Measurements from ENCODE around the gene ANKRD39. TPM values are rescaled to one million over a fixed set of nuclear protein-coding genes. Genes with fewer than 3 reads are reported as not detected.
A peak's percentile ranks its signal among the peaks of the same experiment; 100 is the strongest.
"Not testable (repeated sequence)": the region's sequence is repeated elsewhere in the genome, so short reads cannot be mapped to it uniquely, and the experiment has no call there.

ANKRD39 gene
- total RNA-seq, 1 experiment from 2014 or later = 21.5 TPM

DNA sequence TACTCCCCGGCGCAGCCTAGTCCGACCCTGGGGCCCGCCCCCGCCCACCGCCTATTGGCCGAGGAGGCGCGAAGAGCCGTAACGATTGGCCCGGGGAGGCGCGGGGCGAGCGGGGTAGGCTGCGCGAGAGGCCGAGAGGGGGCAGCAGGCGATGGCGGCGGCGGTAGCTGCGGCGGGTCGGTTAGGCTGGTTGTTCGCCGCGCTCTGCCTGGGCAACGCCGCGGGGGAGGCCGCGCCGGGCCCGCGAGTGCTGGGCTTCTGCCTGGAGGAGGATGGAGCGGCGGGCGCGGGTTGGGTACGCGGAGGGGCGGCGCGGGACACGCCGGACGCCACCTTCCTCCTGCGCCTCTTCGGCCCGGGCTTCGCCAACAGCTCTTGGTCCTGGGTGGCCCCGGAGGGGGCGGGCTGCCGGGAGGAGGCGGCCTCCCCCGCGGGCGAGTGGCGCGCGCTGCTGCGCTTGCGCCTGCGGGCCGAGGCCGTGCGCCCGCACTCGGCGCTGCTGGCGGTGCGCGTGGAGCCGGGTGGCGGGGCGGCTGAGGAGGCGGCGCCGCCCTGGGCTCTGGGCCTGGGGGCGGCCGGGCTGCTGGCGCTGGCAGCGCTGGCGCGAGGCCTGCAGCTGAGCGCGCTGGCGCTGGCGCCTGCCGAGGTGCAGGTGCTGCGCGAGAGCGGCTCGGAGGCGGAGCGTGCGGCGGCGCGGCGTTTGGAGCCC lies 41.5 kb downstream of the ANKRD39 start, which contains the start of gene CNNM3:
TSS of gene CNNM3 (plus strand) at position 142 of the 709 bp plus-strand sequence. CDS start at position 152, 10 bp downstream.
- Histone ChIP-seq H3K27ac (peak within 1 kb of the TSS; percentile 56), H3K36me3 (peaks cover 20% of the 10 kb centered on the region), H3K4me3 (peak within 1 kb of the TSS; percentile 99)

DNA sequence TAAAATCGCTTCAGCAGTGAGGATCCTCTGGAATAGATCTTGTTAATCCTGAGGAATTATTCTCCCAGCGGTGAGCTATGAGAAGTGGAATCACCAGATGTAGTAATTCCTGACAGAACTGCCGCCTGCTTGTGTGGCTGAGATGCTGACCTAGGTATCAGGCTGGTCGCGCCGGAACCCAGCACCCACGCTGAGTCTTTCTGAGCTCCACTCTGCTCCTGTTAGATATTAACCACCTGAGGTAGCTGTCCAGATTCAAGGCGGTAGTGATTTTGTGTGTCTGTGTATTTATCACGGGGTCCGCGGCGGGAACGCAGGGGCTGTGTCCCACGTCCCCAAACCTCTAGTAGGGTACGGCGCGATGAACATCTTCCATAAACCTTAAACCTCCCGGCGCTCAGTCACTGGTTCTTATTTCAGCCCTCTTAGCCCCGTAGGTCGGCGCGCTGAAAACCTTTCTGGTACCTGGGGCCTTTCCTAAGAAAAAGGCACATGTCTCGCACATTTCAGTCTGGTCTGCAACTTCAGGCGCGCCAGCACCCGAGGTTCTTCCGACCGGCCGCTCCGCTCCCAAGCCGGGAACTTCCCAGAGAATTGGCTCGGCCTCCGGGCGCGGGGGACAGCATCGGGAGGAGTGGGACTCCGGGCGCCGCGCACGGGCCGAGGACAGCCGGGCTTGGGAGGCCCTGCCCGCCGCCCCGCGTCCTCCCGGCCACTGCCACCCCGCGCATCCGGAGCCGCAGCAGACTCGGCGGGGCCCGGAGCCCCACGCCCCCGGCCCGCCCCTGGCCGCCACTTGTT lies 42.3 kb downstream of the ANKRD39 start:
- peaks cover 20% of the 10 kb centered on the region for H3K36me3 ChIP-seq
- peaks cover 21% of the 10 kb centered on the region for H3K4me1 ChIP-seq (replicated peaks)
- H3K9me3 ChIP-seq (replicated peaks) = 0 out of 2 replicates have a peak, but pooled peaks cover 3% of the 10 kb centered on the region
- peak in 1 of 2 experiments; percentile 53 for DNase-seq (ENCODE audit: low read depth in 1 of 2, low spot score in 2 of 2)
- H3K4me3 ChIP-seq = peak overlapping the region; percentile 99
- no peak overlapping the region for H3K27ac ChIP-seq
- no peaks in the 10 kb centered on the region for H3K27me3 ChIP-seq (replicated peaks)

More for the DNA sequence above, 41.5 kb downstream of the ANKRD39 start, which contains the start of gene CNNM3:
- Histone ChIP-seq H3K9me3 (replicated peaks) (0 out of 2 replicates have a peak, but pooled peaks cover 3% of the 10 kb centered on the region), H3K4me1 (replicated peaks) (peaks cover 21% of the 10 kb centered on the region), H3K27me3 (replicated peaks) (no peaks in the 10 kb centered on the region)
- peak; percentile 95 to 96 for DNase-seq (ENCODE audit: low read depth in 1 of 2, low spot score in 2 of 2)

DNA sequence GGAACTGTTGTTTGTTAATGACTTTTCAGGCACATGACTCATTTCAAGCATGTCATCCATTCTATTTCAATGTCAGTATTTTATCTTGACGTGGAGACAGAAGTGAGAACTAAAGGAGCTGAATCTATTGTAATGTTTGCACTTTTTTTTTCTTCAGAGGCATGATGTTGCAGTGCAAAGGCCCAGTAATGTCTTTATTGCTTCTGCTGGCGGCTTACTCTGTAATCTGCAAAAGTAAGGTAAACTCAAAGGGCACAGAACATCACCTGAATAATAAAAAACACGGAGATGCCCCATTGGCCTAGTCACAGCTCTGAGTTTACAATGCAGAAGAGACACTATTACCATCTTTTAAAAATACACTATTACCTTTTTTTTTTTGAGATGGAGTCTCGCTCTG lies 44.2 kb downstream of the ANKRD39 start:
- H3K9me3 ChIP-seq (replicated peaks) = 0 out of 2 replicates have a peak, but pooled peaks cover 3% of the 10 kb centered on the region
- peaks cover 21% of the 10 kb centered on the region for H3K4me1 ChIP-seq (replicated peaks)
- DNase-seq (ENCODE audit: low read depth in 1 of 2, low spot score in 2 of 2) = no peak
- H3K4me3 ChIP-seq = no peak overlapping the region
- H3K36me3 ChIP-seq = peaks cover 15% of the 10 kb centered on the region
- no peaks in the 10 kb centered on the region for H3K27me3 ChIP-seq (replicated peaks)
- H3K27ac ChIP-seq = no peak overlapping the region

DNA sequence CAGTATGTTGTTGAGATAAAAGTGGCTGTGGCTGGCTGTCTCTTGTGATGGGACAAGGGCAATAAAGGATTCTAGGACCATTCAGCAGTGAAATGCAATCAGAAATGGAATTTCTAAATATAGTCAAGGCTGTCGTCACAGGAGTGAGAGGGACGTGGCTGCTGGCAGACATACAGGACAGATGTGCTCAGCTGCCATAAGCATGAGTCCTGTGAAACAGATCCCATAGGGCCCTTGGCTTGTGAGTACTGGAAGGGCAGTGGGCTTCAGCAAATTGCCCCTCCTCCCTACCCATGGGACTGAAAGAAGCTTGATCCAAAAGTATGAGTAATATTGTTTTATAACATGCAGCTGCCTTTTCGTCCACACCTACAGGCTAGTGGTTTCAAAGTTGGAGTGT lies 45.9 kb downstream of the ANKRD39 start:
- H3K9me3 ChIP-seq (replicated peaks) = 0 out of 2 replicates have a peak, but pooled peaks cover 1% of the 10 kb centered on the region
- no peaks in the 10 kb centered on the region for H3K27me3 ChIP-seq (replicated peaks)
- no peak overlapping the region for H3K4me3 ChIP-seq
- H3K36me3 ChIP-seq = peaks cover 5% of the 10 kb centered on the region; the same call in 1 of the 2 replicates
- peaks cover 11% of the 10 kb centered on the region for H3K4me1 ChIP-seq (replicated peaks)
- no peak overlapping the region for H3K27ac ChIP-seq
- DNase-seq (ENCODE audit: low read depth in 1 of 2, low spot score in 2 of 2) = no peak

DNA sequence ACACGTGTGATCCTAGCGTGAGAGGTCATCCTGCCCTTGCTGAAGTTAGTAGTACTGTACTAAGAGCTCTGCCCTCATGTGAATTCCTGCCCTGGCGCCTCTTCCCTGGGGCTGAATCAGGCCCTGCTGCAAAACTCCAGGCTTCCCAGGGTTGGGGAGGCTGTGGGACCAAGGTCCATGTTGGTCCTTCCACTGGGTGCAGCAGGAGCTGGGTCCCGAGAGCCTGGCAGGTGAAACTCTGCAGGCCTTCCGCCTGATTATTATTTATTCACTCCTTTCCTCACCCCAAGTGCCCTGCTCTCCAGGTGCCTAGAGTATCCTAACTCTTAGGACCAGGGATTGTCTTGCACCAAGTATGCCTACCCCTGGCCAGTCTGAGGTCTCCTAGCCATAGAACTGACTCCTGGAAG lies 47.0 kb downstream of the ANKRD39 start:
- H3K4me3 ChIP-seq = no peak overlapping the region
- no peak for DNase-seq (ENCODE audit: low read depth in 1 of 2, low spot score in 2 of 2)
- no peaks in the 10 kb centered on the region for H3K27me3 ChIP-seq (replicated peaks)
- H3K27ac ChIP-seq = no peak overlapping the region
- H3K4me1 ChIP-seq (replicated peaks) = peaks cover 7% of the 10 kb centered on the region
- no peaks in the 10 kb centered on the region for H3K36me3 ChIP-seq
- no peaks in the 10 kb centered on the region for H3K9me3 ChIP-seq (replicated peaks)

DNA sequence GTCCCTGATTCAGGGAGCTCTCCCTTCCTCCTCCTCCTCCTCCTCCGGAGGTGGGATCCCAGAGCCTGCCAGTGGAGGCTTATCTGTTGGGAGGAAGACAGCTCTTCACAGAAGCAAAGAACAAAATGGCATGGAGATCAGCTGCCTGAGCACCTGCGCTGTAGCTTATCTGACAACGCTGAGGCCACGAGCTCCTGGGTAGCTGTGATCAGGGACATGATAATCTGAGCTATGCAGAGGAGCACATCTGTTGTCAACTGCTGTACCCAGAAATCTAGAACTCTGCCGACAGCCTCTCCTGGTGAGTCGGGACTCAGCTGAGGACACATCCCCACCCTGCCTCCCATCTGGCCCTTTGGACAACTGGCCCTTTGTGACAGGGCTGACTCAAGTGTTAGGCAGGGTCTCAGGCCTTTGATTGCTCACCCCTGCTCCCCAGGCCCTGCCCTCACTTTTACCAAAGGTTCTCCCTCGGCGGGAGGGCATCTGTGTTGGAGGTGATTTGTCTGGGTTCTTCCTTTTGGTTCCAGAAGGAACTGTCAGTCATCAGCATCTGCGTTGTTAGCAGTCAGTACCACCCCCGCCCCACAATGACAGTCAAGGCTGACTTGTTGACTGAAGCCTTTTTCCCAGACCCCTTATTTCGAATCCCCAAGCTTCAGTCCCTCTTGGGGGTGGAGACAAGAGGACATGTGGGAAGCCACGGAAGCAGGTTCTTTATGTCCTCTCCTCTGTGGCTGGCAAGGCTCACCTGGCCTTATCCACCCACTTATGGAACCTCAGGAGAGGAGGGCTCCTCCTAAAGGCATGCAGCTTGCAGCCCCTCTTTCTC lies 47.6 kb downstream of the ANKRD39 start:
- H3K4me3 ChIP-seq = no peak overlapping the region
- DNase-seq (ENCODE audit: low read depth in 1 of 2, low spot score in 2 of 2) = no peak
- no peaks in the 10 kb centered on the region for H3K27me3 ChIP-seq (replicated peaks)
- H3K36me3 ChIP-seq = no peaks in the 10 kb centered on the region
- no peaks in the 10 kb centered on the region for H3K9me3 ChIP-seq (replicated peaks)
- H3K4me1 ChIP-seq (replicated peaks) = peaks cover 2% of the 10 kb centered on the region
- H3K27ac ChIP-seq = no peak overlapping the region

DNA sequence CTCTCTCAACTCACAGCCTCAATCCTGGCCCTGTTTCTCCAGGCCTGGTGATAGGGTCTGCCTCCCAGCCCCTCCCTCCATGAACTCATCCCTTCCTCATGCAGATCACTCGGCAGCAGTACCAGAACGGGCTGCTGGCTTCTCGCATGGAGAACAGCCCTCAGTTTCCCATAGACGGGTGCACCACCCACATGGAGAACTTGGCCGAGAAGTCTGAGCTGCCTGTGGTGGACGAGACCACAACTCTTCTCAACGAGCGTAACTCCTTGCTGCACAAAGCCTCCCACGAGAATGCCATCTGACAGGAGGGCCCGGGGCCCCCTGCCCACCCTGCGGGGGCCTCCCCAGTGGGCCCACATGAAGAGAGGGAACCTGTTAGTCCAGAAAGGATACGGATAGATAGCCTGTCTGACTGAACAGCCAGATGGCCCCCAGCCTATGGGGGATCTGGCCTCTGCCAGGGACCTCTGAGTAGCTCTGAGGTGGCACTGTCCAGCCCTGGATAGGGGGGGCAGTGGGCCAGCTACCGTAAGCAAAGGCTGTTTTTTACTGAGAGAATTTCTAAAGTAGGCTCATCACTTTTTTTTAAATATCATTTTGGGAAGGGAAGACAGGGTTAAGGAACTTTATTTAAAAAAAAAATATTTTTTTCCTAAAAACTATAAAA lies 48.5 kb downstream of the ANKRD39 start:
- DNase-seq (ENCODE audit: low read depth in 1 of 2, low spot score in 2 of 2) = no peak
- Histone ChIP-seq H3K27ac (no peak overlapping the region), H3K9me3 (replicated peaks) (no peaks in the 10 kb centered on the region), H3K36me3 (no peaks in the 10 kb centered on the region), H3K4me3 (no peak overlapping the region), H3K4me1 (replicated peaks) (no peaks in the 10 kb centered on the region), H3K27me3 (replicated peaks) (no peaks in the 10 kb centered on the region)

DNA sequence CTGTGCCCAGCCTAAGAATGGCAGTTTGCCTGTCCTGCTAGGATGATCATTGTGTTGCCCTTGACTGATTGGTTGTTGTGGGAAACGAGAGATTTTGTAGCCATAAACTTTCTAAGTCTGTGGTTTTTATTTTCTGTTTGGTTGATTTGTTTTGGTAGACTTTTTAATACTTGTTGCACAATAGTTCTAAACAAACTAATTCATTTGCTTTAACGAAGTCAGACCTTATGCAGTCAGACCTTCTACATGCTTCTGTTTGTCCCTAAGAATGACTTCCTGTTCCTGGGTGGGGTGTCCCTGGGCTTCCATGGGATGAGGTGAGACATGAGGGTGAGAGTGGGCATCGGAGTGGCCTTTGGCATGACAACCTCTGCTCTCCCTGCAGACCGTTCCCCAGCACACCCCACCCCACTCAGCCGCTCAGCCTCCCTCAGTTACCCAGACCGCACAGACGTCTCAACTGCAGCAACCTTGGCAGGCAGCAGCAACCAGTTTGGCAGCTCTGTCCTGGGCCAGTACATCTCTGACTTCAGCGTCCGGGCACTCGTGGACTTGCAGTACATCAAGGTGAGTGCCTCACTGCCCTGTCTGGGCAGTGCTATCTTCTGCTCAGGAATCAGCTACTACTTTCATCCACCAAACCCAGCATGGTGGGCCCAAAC lies 49.5 kb downstream of the ANKRD39 start:
- no peak overlapping the region for H3K4me3 ChIP-seq
- no peaks in the 10 kb centered on the region for H3K9me3 ChIP-seq (replicated peaks)
- H3K36me3 ChIP-seq = no peaks in the 10 kb centered on the region
- DNase-seq (ENCODE audit: low read depth in 1 of 2, low spot score in 2 of 2) = no peak
- no peaks in the 10 kb centered on the region for H3K27me3 ChIP-seq (replicated peaks)
- no peak overlapping the region for H3K27ac ChIP-seq
- no peaks in the 10 kb centered on the region for H3K4me1 ChIP-seq (replicated peaks)

DNA sequence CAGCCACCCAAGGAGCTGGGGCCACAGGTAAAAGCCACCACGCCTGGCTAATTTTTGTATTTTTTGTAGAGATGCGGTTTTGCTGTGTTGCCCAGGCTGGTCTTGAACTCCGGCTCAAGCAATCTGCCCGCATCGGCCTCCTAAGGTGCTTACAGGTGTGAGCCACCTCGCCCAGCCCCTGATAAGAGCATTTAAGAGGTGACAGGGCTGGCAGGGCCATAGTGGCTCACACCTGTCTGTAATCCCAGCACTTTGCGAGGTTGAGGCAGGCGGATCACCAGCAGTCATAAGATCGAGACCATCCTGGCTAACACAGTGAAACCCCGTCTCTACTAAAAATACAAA lies 50.7 kb downstream of the ANKRD39 start:
- no peaks in the 10 kb centered on the region for H3K4me1 ChIP-seq (replicated peaks)
- no peak overlapping the region for H3K27ac ChIP-seq
- H3K9me3 ChIP-seq (replicated peaks) = peaks cover 1% of the 10 kb centered on the region; the same call in 1 of the 2 replicates
- no peak for DNase-seq (ENCODE audit: low read depth in 1 of 2, low spot score in 2 of 2)
- no peaks in the 10 kb centered on the region for H3K27me3 ChIP-seq (replicated peaks)
- no peak overlapping the region for H3K4me3 ChIP-seq
- H3K36me3 ChIP-seq = peaks cover 6% of the 10 kb centered on the region

DNA sequence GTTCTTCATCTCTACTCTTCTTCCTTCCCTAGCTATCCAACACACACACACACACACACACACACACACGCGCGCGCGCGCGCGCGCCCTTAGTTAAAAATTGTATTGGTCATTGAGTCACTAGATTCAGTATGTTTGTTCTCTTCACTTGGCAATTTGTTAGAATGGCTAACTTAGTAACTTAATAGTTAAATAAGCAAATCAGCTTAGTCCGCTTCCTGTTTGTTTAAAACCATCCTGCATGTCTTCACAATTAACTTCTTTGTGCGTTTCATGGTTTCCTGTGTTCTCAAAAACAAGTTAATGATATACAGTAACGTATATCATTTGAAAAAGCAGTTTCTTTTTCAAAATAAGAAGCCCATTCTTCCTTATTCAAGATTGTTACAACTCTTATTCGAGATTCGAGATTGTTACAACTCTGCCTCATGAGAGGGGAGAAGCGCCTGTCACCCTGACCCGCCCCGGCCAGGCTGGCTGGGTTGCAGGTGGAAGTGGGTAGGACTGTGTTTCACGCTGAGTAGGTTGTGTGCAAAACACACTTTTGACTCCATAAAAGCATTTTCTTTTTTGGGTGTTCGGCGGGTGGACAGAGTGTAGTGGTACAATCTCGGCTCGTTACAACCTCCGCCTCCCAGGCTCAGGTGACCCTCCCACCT lies 51.2 kb downstream of the ANKRD39 start:
- Histone ChIP-seq H3K27me3 (replicated peaks) (no peaks in the 10 kb centered on the region), H3K4me1 (replicated peaks) (no peaks in the 10 kb centered on the region)
- peak in 1 of 2 experiments; percentile 15 for DNase-seq (ENCODE audit: low read depth in 1 of 2, low spot score in 2 of 2)

DNA sequence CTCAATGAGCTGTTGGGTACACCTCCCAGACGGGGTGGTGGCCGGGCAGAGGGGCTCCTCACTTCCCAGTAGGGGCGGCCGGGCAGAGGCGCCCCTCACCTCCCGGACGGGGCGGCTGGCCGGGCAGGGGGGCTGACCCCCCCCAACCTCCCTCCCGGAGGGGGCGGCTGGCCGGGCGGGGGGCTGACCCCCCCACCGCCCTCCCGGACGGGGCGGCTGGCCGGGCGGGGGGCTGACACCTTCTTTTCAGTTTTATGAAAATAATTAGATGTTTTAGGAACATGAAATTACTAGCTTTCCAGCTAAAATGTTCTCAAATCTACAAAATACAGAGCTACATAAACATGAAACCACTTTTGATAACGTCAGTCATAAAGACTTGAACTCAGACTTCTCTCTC lies 51.9 kb downstream of the ANKRD39 start:
- not testable (repeated sequence) for H3K4me3 ChIP-seq; H3K27me3 ChIP-seq (replicated peaks); DNase-seq (ENCODE audit: low read depth in 1 of 2, low spot score in 2 of 2); H3K27ac ChIP-seq; H3K4me1 ChIP-seq (replicated peaks)
- peaks cover 11% of the 10 kb centered on the region for H3K9me3 ChIP-seq (replicated peaks)
- peaks cover 14% of the 10 kb centered on the region for H3K36me3 ChIP-seq

More for the DNA sequence above, 51.2 kb downstream of the ANKRD39 start:
- Histone ChIP-seq H3K27ac (no peak overlapping the region), H3K4me3 (no peak overlapping the region), H3K36me3 (peaks cover 11% of the 10 kb centered on the region), H3K9me3 (replicated peaks) (peaks cover 6% of the 10 kb centered on the region; the same call in 1 of the 2 replicates)

DNA sequence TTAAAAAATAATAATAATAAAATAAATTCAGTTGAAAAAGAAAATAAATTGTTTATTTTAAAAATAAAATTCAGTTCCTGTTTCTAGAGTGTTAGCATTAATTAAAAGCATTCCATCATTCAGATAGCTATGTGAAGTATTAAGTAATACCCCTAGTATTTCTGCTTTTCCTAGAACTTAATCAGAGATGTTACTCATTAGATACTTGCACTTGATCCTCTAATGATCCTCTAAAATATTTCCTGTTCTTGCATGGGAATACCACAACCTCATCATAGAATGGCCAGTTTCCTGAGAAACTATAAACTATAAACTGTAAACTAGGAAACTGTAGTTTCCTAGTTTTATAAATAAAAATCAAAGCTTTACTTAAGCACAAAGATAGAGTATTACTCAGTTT lies 52.8 kb downstream of the ANKRD39 start:
- DNase-seq (ENCODE audit: low read depth in 1 of 2, low spot score in 2 of 2) = no peak
- H3K27me3 ChIP-seq (replicated peaks) = no peaks in the 10 kb centered on the region
- peaks cover 24% of the 10 kb centered on the region for H3K36me3 ChIP-seq
- H3K9me3 ChIP-seq (replicated peaks) = peaks cover 18% of the 10 kb centered on the region
- no peaks in the 10 kb centered on the region for H3K4me1 ChIP-seq (replicated peaks)
- H3K4me3 ChIP-seq = no peak overlapping the region
- H3K27ac ChIP-seq = no peak overlapping the region

Data from SJSA1 (cell line).